AG10803 (cell line): ENCODE results near the gene KCNAB2.

ENCODE experiments used
- DNase-seq: peaks from one replicate; pipeline ENCODE4 v3.0.0; 2010; ENCODE audit warnings: low read depth
- H3K4me3 ChIP-seq: 2 replicates; pipeline ENCODE4 v1.5.1; 2011; ENCODE audit warnings: mild to moderate bottlenecking, low read length, control low read depth
- TF ChIP-seq, protein P1 (sequence below): conservative IDR thresholded peaks from 2 replicates; pipeline ENCODE4 v1.5.1; 2011; ENCODE audit warnings: mild to moderate bottlenecking, low read length, control low read depth, inconsistent platforms

Gene KCNAB2

DNA sequence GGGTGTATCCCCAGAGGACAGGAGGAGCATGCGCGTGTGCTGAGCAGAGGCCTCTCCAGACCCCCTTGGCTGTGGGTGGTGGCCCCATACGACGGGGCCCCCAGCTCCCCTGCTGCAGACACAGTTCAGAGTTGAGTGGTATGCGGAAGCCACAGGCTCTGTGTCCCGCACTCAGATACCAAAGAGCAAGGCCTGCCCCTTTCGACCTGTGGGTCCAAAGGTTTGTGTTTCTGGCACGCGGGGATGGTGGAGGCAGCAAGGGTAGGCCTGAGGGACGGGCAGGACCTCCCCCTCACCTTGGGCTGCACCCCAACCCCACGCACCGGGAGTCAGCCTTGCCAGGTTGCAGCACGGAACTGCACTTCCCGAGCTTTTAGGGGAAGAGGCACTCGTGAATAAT, at the start of gene KCNAB2:
KCNAB2 (plus strand) TSS at position 328 of the 400 bp plus-strand sequence. CDS start 5,649 bp downstream, outside the sequence.
- no peak for DNase-seq
- no peak within 1 kb of the TSS for H3K4me3 ChIP-seq
- TF ChIP-seq, protein P1, sequence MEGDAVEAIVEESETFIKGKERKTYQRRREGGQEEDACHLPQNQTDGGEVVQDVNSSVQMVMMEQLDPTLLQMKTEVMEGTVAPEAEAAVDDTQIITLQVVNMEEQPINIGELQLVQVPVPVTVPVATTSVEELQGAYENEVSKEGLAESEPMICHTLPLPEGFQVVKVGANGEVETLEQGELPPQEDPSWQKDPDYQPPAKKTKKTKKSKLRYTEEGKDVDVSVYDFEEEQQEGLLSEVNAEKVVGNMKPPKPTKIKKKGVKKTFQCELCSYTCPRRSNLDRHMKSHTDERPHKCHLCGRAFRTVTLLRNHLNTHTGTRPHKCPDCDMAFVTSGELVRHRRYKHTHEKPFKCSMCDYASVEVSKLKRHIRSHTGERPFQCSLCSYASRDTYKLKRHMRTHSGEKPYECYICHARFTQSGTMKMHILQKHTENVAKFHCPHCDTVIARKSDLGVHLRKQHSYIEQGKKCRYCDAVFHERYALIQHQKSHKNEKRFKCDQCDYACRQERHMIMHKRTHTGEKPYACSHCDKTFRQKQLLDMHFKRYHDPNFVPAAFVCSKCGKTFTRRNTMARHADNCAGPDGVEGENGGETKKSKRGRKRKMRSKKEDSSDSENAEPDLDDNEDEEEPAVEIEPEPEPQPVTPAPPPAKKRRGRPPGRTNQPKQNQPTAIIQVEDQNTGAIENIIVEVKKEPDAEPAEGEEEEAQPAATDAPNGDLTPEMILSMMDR: no peak

DNA sequence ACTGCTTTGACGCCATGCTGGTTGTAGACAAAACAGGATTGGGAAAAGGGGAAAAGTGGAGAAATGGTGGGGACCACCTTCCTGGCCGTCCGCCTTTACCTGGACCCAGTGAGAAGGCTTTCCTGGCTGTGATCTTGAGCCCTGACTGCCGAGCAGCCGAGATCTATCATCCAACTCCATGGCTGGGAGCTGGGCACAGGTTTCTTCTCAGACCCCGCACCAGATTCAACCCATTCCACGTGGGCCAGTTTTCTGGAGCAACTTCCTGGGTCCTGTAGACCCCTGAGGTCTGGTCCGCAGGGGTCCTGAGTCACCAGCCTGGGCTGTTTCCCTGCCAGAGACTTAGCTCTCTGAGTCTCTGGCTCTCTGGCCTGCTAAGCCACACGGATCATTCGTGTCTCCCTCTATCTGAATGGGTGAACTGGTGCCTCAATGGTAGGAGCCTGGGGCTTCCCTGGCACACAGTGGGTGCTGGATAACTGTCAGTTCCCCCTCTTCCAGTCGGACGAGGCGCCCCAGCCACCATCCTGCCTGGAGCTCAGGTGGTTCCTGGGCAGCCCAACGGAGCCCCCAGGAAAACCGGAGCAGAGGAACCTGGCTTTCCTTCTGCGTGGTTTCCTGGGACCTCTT, 48.9 kb upstream of the KCNAB2 start:
- no peak for DNase-seq
- H3K4me3 ChIP-seq: no peak overlapping the region
- TF ChIP-seq, protein P1: no peak

DNA sequence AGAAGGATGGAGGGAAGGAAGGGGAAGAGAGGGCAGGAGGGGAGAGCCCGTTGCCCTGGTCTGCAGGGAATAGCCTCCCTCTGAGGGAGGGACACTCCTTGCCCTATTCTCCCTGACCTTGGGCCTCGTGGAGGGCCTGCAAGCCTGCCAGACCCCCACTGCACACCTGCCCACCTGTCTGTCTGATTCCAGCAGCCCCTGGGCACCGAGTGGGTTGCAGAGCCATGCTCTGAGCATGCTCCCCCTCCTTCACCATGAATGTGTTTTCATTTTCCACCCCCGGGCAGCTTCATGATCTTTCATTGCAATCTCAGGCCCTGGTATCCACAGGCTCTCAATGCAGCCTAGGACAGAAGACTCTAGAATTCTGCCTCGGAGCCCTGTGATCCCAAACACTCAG, 48.4 kb upstream of the KCNAB2 start:
- H3K4me3 ChIP-seq: no peak overlapping the region
- DNase-seq: no peak
- TF ChIP-seq, protein P1: no peak

- TF ChIP-seq, protein P1: no peak
- DNase-seq: no peak
- no peak overlapping the region for H3K4me3 ChIP-seq
Measured at GRCh38 chr1:5998051-5998905, 47.4 kb upstream of the KCNAB2 start.

DNA sequence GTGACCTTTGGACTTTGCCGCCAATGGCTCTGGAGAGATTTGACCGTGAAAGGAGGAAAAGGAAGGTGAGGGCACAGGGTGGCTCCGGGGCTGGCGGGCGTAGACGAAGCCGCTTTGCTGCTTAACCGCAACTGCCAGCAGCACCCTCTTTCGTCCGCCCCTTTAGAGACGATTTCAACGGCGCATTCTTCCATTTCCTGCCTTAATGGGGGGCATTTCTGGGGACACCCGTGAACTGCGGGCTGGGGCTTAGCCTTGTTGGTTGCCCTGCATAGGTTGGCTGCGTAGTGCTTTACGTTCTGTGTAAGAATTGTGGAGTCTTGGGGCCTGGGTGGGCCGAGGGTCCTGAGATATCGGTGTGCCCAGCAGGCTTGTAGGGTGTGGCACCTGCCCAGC, 46.8 kb upstream of the KCNAB2 start:
- TF ChIP-seq, protein P1: no peak
- no peak overlapping the region for H3K4me3 ChIP-seq
- no peak for DNase-seq

- no peak for DNase-seq
- TF ChIP-seq, protein P1: no peak
- H3K4me3 ChIP-seq: no peak overlapping the region
Measured at GRCh38 chr1:5999711-6000443, 45.8 kb upstream of the KCNAB2 start.
